Panc1 (cell line): ENCODE data around the gene CALD1. TPM values are rescaled to one million over a fixed set of nuclear protein-coding genes. Genes with fewer than 3 reads are reported as not detected.

Experiments
- ATAC-seq: fragments of 200-7000 bp; cut with Tn5 transposase; 2 replicates; pipeline ENCODE4 v1.9.1; 2020; ENCODE audit warnings: mild to moderate bottlenecking, moderate library complexity
- BruUV-seq: library from RNA; stranded (reverse); fragments of 400-500 nt; replicated peaks from 2 replicates; lab custom pipeline; 2021; lab: Mats Ljungman, UMichigan
- CTCF ChIA-PET: fragments of 300-600 bp; sonication (Branson Sonifier 250); formaldehyde crosslinking; loops from one replicate; lab custom pipeline; 2022; ENCODE audit warnings: antibody characterized with exemption; lab: Charles Lee
- POLR2A ChIA-PET: fragments of 300-600 bp; sonication (Branson Sonifier 250); formaldehyde crosslinking; loops from one replicate; lab custom pipeline; 2022; ENCODE audit warnings: antibody characterized with exemption; lab: Charles Lee
- DNase-seq: peaks from one replicate; pipeline ENCODE4 v3.0.0-alpha.2; 2010; ENCODE audit warnings: low read depth, low spot score
- H3K27ac ChIP-seq: 2 replicates; pipeline ENCODE4 v1.5.1; 2011; ENCODE audit warnings: mild to moderate bottlenecking, low read length, inconsistent platforms
- H3K27me3 ChIP-seq: fragments of 200-500 bp; sonication (Bioruptor generic); 2 replicates; pipeline ENCODE4 v1.6.0; 2014; ENCODE audit warnings: low read length, inconsistent platforms; ENCODE audit not compliant: control insufficient read depth, insufficient read depth
- H3K36me3 ChIP-seq: fragments of 200-500 bp; sonication (Bioruptor generic); 2 replicates; pipeline ENCODE4 v1.5.1; 2014; ENCODE audit warnings: inconsistent platforms, mild to moderate bottlenecking, low read length, moderate library complexity; ENCODE audit not compliant: control insufficient read depth, insufficient read depth
- H3K4me1 ChIP-seq: 2 replicates; pipeline ENCODE4 v1.5.1; 2011; ENCODE audit warnings: inconsistent platforms, mild to moderate bottlenecking, low read length, moderate library complexity; ENCODE audit not compliant: control insufficient read depth, insufficient read depth
- H3K4me3 ChIP-seq, 2 experiments: 2 replicates each; pipeline ENCODE4 v1.5.1; 2011 to 2012; ENCODE audit warnings: low read depth in 2 of 2, low read length in 2 of 2, mild to moderate bottlenecking in 2 of 2, inconsistent platforms in 1 of 2, moderate library complexity in 1 of 2
- H3K9me3 ChIP-seq: fragments of 200-500 bp; sonication (Bioruptor generic); 2 replicates; pipeline ENCODE4 v1.5.1; 2014; ENCODE audit warnings: low read depth, mild to moderate bottlenecking, inconsistent platforms, low read length, moderate library complexity; ENCODE audit not compliant: control insufficient read depth, insufficient read depth
- POLR2AphosphoS5 ChIP-seq: IDR thresholded peaks from 2 replicates; pipeline ENCODE4 v1.6.1; 2012; ENCODE audit warnings: mild to moderate bottlenecking, low read depth, low read length, moderate library complexity
- SIN3A ChIP-seq: IDR thresholded peaks from 2 replicates; pipeline ENCODE4 v1.6.1; 2012; ENCODE audit warnings: low read depth, mild to moderate bottlenecking, low read length, moderate library complexity, borderline replicate concordance; ENCODE audit not compliant: insufficient read depth
- TCF7L2 ChIP-seq: IDR thresholded peaks from 2 replicates; pipeline ENCODE4 v1.6.1; 2011; ENCODE audit warnings: mild to moderate bottlenecking, low read depth, low read length, inconsistent platforms
- in situ Hi-C: cut with HindIII; loops from 2 replicates; pipeline ENCODE4 v1.10.0; 2016; ENCODE audit warnings: low sequenced_read_pairs, low pct_unique_long_range_greater_than_20kb
- intact Hi-C: fragments of 100-400 bp; cut with micrococcal nuclease; formaldehyde crosslinking; loops from one replicate; pipeline ENCODE4 v1.10.0; 2022; ENCODE audit not compliant: unreplicated experiment
- total RNA-seq: library from RNA; stranded (reverse); gene quantifications from one replicate; pipeline ENCODE4 v1.2.1, GENCODE V29; 2021; ENCODE audit not compliant: unreplicated experiment
- TF ChIP-seq, protein P1 (sequence below): fragments of 450-650 bp; IDR thresholded peaks from 2 replicates; pipeline ENCODE4 v1.5.1; 2017; ENCODE audit warnings: mild to moderate bottlenecking
- TF ChIP-seq, protein P2 (sequence below), 2 experiments: IDR thresholded peaks; 2 replicates each; pipeline ENCODE4 v1.6.1; 2011 to 2012; ENCODE audit warnings: low read depth in 2 of 2, control low read depth in 1 of 2, low read length in 1 of 2, mild to moderate bottlenecking in 1 of 2, moderate library complexity in 1 of 2; ENCODE audit not compliant: insufficient read depth in 1 of 2

The CALD1 gene
- total RNA-seq, 1 experiment from 2014 or later = 9.2 TPM

DNA sequence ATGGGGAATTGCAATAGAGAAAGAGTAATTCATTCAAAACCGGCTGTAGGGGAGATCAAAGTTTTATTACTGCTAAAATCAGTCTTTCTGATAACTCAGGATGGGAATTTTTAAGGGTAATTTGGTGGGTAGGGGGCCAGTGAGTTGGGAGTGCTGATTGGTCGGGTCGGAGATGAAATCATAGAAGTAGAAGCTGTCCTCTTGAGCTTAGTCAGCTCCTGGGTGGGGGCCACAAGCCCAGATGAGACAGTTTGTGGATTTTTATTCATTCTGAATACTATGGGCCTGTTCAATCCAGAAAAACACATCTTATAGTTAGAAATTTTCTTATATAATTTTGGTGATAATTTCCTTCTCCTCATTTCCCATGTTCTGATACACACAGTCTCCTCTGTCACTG lies 25.4 kb downstream of the CALD1 start:
- DNase-seq (no peak), ATAC-seq (no peak)
- in situ Hi-C loops (no loop called here), intact Hi-C loops (no loop called here)
- POLR2A ChIA-PET = no interaction called here
- Histone ChIP-seq H3K36me3 (no peaks in the 10 kb centered on the region), H3K27ac (no peak overlapping the region), H3K27me3 (no peaks in the 10 kb centered on the region), H3K4me3 (no peak overlapping the region), H3K9me3 (no peaks in the 10 kb centered on the region), H3K4me1 (no peaks in the 10 kb centered on the region)
- TF ChIP-seq TCF7L2 = no peak
- no peak for TF ChIP-seq SIN3A
- TF ChIP-seq, protein P1, sequence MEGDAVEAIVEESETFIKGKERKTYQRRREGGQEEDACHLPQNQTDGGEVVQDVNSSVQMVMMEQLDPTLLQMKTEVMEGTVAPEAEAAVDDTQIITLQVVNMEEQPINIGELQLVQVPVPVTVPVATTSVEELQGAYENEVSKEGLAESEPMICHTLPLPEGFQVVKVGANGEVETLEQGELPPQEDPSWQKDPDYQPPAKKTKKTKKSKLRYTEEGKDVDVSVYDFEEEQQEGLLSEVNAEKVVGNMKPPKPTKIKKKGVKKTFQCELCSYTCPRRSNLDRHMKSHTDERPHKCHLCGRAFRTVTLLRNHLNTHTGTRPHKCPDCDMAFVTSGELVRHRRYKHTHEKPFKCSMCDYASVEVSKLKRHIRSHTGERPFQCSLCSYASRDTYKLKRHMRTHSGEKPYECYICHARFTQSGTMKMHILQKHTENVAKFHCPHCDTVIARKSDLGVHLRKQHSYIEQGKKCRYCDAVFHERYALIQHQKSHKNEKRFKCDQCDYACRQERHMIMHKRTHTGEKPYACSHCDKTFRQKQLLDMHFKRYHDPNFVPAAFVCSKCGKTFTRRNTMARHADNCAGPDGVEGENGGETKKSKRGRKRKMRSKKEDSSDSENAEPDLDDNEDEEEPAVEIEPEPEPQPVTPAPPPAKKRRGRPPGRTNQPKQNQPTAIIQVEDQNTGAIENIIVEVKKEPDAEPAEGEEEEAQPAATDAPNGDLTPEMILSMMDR = no peak
- TF ChIP-seq, protein P2, sequence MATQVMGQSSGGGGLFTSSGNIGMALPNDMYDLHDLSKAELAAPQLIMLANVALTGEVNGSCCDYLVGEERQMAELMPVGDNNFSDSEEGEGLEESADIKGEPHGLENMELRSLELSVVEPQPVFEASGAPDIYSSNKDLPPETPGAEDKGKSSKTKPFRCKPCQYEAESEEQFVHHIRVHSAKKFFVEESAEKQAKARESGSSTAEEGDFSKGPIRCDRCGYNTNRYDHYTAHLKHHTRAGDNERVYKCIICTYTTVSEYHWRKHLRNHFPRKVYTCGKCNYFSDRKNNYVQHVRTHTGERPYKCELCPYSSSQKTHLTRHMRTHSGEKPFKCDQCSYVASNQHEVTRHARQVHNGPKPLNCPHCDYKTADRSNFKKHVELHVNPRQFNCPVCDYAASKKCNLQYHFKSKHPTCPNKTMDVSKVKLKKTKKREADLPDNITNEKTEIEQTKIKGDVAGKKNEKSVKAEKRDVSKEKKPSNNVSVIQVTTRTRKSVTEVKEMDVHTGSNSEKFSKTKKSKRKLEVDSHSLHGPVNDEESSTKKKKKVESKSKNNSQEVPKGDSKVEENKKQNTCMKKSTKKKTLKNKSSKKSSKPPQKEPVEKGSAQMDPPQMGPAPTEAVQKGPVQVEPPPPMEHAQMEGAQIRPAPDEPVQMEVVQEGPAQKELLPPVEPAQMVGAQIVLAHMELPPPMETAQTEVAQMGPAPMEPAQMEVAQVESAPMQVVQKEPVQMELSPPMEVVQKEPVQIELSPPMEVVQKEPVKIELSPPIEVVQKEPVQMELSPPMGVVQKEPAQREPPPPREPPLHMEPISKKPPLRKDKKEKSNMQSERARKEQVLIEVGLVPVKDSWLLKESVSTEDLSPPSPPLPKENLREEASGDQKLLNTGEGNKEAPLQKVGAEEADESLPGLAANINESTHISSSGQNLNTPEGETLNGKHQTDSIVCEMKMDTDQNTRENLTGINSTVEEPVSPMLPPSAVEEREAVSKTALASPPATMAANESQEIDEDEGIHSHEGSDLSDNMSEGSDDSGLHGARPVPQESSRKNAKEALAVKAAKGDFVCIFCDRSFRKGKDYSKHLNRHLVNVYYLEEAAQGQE (IDR thresholded peaks at IDR 0.05; ENCODE audit: insufficient read depth in 1 of 2, low read depth in 2 of 2, low read length in 1 of 2) = no peak
- no peak for TF ChIP-seq POLR2AphosphoS5
- CTCF ChIA-PET = no interaction called here
- BruUV-seq = no TSS peak

DNA sequence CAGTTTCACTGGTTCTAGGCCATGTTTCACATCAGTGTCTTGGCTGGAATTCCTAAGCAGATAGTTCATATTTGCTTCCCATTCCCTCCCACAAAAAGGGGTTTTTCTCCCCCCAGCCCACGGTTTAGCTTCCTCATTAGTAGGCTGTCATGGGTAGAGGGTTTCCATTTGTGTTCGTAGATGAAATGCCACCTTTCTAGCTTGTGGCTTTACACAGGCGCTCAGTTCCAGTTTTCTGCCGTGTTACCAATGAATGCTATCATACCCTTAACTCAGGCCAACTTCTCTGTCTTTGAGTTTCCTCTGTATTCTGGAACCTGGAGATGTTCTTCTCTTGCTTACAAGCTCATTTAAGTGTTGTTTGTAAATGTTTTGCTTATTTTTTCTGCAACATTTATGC lies 26.8 kb downstream of the CALD1 start:
- ATAC-seq = no peak
- in situ Hi-C loops (no loop called here), intact Hi-C loops (no loop called here)
- H3K4me1 ChIP-seq = no peaks in the 10 kb centered on the region
- H3K27ac ChIP-seq = no peak overlapping the region
- no peaks in the 10 kb centered on the region for H3K9me3 ChIP-seq
- H3K36me3 ChIP-seq = no peaks in the 10 kb centered on the region
- no peaks in the 10 kb centered on the region for H3K27me3 ChIP-seq
- BruUV-seq = no TSS peak
- no peak for DNase-seq
- TF ChIP-seq SIN3A = no peak
- ChIA-PET POLR2A (no interaction called here), CTCF (no interaction called here)
- H3K4me3 ChIP-seq = no peak overlapping the region

DNA sequence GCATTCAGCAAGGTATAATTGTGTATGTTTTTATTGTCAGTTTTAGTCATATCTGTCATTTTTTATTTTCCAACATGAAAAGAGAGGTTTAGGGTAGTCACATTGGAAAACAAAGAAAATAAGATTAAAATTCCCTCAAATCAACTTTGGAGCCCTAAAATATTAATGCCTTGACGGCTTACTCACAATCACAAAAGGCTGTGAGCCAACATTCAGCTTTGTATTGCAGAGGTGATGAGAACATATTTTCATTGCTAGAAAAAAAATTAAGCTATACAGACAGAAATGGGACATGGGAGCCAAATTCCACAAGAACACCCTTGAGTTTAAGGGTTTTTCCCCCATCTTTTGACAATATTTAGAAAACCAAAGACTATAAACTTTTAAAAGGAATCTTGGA lies 30.2 kb downstream of the CALD1 start:
- DNase-seq (no peak), ATAC-seq (no peak)
- ChIA-PET CTCF (no interaction called here), POLR2A (no interaction called here)
- Histone ChIP-seq H3K27me3 (no peaks in the 10 kb centered on the region), H3K36me3 (no peaks in the 10 kb centered on the region), H3K4me3 (no peak overlapping the region), H3K9me3 (no peaks in the 10 kb centered on the region), H3K27ac (no peak overlapping the region), H3K4me1 (no peaks in the 10 kb centered on the region)
- in situ Hi-C loops = no loop called here
- intact Hi-C loops = no loop called here
- BruUV-seq = no TSS peak
- TF ChIP-seq, protein P2 (IDR thresholded peaks at IDR 0.05; ENCODE audit: insufficient read depth in 1 of 2, low read depth in 2 of 2, low read length in 1 of 2) = no peak
- TF ChIP-seq SIN3A (no peak), TCF7L2 (no peak), POLR2AphosphoS5 (no peak)
- TF ChIP-seq, protein P1 = no peak
